ENCODE measurements around the gene LBHD2.
"Not testable (repeated sequence)": the region's sequence is repeated elsewhere in the genome, so short reads cannot be mapped to it uniquely, and the experiment has no call there.

The LBHD2 gene

GRCh38 chr14:103105580-103106150 lies 21.7 kb downstream of the LBHD2 start:
- DNase-seq, result peak in 1 of 2 experiments; percentile 18

DNA sequence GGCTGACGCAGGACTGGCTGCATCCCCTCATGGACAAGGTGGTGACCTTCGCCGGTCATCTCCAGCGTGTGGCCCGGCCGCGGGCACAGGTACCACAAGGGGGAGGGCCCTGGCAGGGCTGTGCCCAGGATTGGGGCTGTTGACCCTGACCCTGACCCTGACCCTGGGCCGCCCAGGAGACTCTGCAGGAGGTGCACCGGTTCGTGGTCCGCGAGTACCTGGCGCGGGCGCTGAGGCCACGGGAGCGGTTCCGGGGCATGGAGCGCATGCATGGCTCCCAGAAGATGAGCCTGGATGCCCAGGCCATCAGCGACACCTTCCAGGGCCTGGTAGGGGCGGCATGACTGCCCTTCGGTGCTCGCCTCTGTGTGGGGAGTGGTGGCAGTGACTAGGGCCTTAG lies 23.4 kb downstream of the LBHD2 start:
- no peak for DNase-seq

- DNase-seq, result no peak
Measured at GRCh38 chr14:103107941-103108748, 24.1 kb downstream of the LBHD2 start.

DNA sequence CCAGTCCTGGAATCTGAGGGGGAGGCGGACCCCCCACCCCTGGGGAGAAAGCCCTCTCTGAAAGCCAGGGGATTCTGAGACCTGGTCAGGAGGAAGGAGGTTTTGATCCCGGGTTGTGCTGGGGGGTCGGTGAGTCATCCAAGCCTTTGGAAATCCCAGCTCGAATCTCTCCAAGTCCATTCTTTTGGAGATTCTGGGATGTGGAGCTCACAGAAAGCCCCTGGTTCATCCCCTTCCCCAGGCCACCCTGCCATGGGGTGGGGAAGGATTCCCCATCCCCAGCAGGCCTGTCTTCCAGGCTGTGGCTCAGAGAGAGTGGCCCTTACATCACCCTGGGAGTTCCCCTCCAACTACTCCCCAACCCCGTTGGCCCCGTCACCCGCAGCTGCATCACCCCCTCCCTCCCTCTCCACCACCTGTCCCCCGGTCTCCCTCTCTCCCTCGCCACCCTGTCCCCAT lies 24.8 kb downstream of the LBHD2 start:
- peak in 1 of 2 experiments; percentile 9 for DNase-seq

- DNase-seq, result peak in 1 of 2 experiments; percentile 57
Measured at GRCh38 chr14:103109535-103110441, 25.8 kb downstream of the LBHD2 start.

DNA sequence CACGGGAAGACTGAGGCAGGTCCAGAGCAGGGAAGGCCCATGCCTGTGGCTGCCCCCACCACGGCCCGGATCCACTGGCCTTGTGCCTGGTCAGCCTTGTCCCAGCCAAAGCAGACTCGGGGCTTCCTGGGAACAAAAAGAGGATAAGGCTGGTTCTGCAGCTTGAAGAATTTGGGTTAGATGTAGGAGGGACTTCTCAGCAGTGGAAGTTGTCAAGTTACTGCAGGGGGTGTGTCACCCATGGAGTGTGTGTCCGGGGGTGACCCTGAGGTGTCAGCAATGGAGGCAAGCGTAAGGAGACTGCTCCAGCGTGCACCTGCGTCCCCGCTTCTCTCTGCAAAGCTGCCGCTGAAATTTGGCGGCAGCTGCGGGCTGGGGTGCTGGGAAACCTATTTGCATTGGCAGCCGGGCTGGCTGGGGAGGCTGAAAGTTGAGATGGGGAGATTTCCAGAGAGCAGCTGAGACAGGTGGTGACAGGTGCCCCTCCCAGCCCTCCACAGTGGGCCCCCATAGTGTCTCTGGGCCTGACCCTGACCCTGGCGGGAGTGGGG lies 26.7 kb downstream of the LBHD2 start:
- no peak for DNase-seq

GRCh38 chr14:103111232-103111868 lies 27.3 kb downstream of the LBHD2 start:
- no peak for DNase-seq

DNA sequence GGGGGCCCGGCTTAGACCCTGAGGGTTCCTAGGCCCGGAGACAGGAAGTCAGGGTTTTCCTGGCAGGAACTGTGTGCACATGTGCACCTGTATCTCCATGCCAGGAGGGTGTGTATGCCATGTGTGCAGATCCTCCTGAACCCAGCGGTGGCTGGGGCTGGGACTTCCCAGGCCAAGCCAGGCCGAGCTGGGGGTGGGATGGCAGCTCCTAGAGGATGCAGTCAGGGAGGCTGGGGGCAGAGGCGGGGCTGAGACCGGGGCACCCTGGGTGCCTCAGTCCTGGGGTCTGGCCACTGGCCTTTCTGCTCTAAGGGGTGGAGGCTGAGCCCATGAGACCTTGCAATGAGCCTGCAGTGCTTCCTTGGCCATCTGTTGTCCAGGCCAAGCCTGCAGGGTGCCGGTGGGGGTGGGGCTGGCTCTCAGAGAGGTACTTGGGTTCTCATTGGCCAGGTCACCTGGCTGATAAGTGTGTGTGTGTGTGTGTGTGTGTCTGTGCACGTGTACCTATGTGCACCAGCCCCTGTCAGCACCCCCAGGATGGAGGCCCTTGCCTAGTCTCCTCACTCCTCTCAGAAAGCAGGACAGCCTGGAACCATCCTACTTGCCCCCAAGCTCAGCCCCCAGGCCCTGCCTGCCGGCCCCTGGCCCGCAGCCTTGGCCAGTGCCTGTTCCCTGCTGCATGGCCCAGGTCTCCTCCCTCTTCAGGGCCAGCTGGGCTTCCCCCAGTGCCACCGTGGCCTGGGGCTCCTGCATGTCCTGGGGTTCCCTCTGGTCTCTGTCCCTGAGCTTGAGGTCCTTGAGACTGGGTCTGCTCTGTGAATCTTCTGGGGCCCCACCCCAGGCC lies 28.6 kb downstream of the LBHD2 start:
- DNase-seq, result no peak

DNA sequence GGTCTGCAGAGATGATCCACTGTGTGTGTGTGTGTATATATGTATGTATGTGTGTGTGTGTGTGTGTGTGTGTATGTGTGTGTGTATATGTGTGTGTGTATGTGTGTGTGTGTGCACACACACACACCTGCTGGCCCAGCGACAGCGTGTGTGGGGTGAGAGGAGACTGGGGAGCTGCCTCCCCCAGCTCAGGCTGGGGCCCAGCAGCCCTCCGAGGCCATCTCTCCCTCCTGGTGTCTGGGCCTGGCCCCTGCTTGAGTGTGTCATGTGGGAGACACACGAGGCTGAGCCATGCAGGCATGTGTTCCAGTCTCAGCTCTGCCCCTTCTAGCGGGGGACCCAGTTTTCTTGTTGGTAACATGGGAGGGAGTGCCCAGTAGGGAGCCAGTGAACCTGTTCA lies 29.3 kb downstream of the LBHD2 start:
- DNase-seq, result no peak

- DNase-seq, result no peak
Measured at GRCh38 chr14:103113774-103114173, 29.8 kb downstream of the LBHD2 start.

DNA sequence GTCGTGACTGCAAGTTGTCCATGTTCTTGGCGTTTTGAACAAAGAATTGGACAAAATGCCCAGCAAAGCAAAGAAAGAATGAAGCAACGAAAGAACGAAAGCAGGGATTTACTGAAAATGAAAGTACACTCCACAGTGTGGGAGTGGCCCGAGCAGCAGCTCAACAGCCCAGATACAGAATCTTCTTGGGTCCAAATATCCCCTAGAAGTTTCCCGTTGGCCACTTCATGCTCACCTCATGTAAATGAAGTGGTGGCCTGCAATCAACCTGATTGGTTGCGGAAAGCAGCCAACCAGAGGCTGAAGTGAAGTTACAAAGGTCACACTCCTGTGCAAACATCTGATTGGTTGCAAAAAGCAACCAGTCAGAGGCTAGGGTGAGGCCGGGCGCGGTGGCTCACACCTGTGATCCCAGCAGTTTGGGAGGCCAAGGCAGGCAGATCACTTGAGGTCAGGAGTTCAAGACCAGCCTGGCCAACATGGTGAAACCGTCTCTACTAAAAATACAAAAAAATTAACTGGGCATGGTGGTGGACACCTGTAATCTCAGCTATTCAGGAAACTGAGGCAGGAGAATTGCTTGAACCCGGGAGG lies 31.2 kb downstream of the LBHD2 start:
- not testable (repeated sequence) for DNase-seq

DNA sequence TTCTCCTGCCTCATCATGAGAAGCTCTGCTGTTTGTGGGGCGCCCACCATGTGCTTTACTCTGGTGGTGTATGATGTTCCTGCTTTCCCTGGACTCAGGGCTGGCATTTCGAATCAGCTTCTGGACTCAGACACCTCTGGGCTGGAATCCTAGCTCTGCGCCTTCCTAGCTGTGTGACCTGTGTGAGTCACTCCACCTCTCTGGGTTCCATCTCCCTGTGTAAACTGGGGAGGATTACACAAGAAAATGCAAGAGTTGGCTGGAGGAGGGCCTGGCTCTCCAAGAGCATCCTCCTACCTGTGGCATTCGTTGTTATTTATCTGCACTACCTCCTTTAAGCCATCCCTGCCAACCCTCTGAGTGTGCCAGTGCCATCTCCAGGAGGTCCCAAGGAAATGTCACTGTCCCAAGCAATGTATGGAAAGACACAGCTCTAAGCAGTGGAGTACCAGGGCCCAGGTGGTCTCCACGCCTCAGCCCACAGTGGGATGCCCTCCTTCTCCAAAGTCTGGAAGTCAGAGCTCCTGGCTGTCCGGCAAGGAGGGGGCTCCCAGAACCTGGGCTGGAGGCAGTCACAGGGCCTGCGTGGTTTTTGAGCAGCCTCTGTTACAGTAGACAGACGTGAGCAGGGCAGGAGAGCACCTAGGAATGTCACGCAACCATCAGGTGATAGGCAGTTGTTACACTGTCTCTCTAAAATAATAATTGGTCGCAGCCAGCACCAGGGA lies 32.0 kb downstream of the LBHD2 start:
- no peak for DNase-seq

DNA sequence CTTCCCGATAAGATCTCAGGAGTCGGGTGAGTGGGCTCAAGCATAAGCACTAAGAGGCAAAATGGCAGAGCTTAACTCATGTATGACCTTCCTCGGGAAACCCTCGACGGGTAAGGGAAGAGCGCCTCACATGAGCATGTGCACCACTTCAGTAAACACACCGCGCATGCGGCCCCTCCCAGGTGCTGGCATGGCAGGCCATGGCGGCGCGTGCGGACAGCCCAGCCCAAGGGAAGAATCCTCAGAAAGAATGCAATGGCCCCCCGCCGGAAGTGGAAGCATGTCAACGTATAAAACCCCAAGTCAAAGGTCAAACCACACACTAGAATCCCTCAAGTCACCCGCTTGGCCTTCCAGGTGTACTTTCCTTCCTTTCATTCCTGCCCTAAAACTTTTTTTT lies 32.6 kb downstream of the LBHD2 start:
- DNase-seq, result no peak

DNA sequence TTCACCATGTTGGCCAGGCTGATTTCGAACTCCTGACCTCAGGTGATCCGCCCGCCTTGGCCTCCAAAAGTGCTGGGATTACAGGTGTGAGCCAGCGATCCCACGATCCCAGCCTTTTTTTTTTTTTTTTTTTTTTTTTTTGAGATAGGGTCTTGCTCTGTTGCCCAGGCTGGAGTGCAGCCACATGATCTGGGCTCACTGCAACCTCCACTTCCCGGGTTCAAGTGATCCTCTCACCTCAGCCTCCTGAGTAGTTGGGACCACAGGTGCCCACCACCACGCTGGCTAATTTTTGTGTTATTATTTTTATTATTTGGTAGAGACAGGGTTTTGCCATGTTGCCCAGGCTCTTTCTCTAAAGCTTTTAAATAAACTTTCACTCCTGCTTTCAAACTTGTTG lies 33.5 kb downstream of the LBHD2 start:
- not testable (repeated sequence) for DNase-seq

GRCh38 chr14:103118018-103118662 lies 34.1 kb downstream of the LBHD2 start:
- no peak for DNase-seq

DNA sequence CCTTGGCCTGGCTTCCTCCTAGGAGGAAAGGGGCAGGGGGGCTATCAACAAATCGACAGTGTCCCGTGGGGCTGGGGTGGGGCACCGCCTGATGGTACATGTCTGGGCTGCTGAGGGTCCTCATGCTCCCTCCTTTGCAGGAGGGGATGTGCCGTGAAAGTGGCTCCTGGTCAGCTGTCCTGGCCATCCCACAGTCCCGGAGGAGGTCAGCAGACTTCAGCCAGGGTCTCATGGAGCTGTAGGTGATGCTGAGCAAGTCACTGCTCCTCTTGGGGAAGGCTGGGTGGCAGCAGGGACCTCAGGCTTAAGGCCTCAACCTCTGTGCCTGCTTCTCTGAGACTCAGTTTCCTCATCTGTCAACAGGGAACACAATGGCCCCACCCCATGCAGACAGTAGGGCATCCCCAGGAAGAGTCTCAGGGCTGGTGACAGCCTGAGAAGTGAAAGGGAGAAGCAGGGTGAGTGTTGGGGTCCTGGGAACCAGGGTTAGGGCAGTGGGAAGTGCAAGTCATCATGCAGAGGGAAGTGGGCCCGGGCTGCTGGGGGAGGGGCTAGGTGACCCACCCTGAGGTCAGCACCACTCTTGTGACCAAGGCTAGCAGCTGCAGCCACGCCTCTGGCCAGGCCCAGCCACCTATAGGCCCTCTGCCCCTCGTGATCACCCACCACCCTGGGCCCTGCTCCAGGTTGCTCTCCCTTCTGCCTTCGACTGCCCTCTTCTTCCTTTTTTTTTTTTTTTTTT lies 34.8 kb downstream of the LBHD2 start:
- no peak for DNase-seq

DNA sequence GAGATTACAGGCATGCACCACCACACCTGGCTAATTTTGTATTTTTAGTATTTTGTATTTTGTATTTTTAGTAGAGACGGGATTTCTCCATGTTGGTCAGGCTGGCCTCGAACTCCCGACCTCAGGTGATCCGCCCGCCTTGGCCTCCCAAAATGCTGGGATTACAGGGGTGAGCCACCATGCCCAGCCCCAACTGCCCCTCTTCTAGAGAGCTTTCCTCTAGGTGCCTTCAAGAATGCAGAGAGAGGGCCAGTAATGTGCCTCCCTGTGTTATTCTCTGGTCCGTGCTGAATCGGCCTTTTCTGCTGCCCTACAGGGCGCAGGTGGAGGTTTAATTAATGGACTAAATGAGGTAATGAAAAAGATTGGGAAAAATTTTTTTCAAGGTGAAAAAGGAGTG lies 35.5 kb downstream of the LBHD2 start:
- not testable (repeated sequence) for DNase-seq

DNA sequence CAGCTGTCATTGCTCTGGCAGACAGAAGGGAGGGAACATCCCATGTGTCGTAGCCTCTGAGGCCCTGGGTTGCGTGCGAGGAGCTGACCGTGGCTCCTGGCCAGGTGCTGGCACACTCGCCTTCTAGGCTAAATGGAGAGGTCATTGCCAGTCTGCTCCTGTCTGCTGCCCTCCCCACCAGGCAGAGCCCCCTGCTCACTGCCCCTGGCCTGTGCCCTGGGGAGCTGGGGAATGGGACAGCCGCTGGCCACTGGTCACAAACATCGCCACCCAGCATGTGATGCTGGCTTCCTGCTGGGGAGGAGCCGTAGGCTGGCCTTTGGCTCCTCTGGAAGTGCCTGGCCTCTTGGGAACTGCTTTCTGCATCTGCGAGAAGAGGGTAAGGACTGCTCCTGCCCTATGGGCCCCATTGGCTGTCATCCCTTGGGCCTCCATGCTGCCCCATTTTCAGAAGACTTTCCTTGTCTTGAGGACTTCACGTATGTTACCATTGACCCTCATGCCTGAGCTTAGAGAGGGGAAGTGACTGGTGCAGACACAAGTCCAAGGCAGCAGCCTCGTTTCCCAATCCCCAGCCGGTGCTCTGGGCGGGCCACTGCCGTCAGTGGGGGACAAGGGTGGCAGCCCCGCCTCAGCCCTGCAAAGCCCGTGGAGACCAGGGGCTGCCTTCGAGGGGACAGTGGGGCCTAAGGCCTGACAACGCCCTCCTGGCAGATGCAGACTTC lies 37.3 kb downstream of the LBHD2 start:
- DNase-seq, result no peak

Data from SW 1271 (cell line).